HG02588 (cell line): ENCODE data around the gene PPP1R3F.

ENCODE experiments used
- ATAC-seq: cut with Tn5 transposase; IDR thresholded peaks from one replicate; pipeline ENCODE4 v1.9.1; 2021; ENCODE audit warnings: mild to moderate bottlenecking, moderate library complexity; ENCODE audit not compliant: unreplicated experiment

Gene PPP1R3F

DNA sequence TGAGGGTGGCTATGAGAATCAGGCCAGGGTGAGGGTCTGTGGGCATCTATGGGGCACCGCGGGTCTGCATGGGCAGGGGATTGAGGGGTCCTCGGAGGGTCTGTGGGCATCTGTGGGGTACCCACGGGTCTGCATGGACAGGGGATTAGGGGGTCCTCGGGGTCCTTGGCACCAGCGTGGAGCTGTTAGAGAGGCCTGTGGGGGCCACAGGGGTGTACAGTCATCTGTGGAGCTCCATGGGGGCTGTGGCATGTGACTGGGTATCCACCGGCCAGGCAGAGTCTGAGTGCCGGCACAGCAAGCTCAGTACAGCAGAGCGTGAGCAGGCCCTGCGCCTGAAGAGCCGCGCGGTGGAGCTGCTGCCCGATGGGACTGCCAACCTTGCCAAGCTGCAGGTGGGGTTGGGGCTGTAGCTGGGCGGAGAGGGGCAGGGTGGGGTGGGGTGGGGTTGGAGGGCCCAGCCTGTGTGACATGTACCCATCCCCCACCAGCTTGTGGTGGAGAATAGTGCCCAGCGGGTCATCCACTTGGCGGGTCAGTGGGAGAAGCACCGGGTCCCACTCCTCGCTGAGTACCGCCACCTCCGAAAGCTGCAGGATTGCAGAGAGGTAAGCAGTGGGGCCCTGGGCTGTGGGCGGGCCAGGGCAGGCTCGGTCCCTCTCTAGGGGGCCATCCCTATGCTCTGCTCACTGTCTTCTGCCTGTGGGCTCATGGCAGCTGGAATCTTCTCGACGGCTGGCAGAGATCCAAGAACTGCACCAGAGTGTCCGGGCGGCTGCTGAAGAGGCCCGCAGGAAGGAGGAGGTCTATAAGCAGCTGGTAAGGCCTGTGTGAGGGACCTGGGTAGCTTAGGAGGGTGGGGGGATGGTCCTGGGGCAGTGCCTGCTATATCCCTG is 21.4 kb upstream of the PPP1R3F start:
- ATAC-seq, result no peak

- no peak for ATAC-seq
Measured at GRCh38 chrX:49249071-49249470, 20.5 kb upstream of the PPP1R3F start.

GRCh38 chrX:49249616-49250015 is 20.0 kb upstream of the PPP1R3F start:
- ATAC-seq, result no peak

GRCh38 chrX:49250066-49250465 is 19.5 kb upstream of the PPP1R3F start:
- no peak for ATAC-seq

- no peak for ATAC-seq
Measured at GRCh38 chrX:49250578-49250977, 19.0 kb upstream of the PPP1R3F start.

DNA sequence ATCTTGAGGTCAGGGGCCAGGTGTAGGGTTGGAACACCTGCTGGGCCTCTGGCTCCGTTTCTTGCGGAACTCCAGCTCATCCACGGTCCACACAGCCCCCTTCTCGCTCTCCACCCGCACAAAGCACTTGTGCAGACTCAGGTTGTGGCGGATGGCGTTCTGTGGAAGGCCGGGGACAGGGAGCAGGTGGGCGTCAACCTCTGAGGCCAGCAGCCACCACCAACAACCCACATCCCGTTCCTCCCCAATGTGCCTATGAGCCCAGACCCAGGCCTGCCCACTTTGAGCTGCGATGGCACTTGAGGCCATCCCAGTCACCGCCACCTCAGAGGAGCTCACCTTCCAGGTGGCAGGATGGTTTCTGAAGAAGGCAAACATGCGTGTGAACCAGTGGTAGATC is 18.3 kb upstream of the PPP1R3F start:
- ATAC-seq, result no peak

GRCh38 chrX:49254639-49255038 is 15.0 kb upstream of the PPP1R3F start:
- ATAC-seq, result no peak

DNA sequence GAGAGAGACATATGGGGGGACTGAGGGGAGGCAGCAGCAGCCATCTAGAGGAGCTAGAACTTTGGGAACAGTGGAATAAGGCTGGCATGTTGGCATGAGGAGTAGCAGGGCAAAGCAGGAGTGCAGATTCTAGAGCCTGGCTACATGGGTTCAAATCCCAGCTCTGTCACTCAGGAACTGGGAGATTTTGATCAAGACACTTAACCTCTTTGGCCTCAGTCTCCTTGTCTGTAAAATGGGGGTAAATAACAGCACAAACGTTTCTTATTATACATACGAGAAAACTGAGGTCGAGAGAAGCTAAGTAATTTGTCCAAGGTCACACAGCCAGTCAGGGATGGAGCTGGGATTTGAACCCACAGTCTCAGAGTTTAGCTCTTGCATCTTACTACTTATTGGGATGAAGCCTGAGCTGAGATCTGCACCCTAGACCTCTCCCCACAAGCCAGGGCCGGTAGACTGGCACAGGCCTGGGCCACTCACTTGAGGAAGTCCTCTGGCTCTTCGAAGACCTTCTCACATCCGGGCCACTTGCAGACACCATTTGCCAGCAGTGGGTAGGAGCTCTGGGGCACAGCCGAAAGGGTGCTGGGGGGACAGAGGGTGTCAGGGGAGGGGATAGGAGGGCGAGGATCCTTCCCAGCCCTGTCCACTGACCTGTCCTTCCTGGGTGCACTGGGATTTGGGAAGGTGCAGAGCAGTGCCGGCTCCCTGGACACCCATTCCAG is 13.2 kb upstream of the PPP1R3F start:
- ATAC-seq, result no peak

DNA sequence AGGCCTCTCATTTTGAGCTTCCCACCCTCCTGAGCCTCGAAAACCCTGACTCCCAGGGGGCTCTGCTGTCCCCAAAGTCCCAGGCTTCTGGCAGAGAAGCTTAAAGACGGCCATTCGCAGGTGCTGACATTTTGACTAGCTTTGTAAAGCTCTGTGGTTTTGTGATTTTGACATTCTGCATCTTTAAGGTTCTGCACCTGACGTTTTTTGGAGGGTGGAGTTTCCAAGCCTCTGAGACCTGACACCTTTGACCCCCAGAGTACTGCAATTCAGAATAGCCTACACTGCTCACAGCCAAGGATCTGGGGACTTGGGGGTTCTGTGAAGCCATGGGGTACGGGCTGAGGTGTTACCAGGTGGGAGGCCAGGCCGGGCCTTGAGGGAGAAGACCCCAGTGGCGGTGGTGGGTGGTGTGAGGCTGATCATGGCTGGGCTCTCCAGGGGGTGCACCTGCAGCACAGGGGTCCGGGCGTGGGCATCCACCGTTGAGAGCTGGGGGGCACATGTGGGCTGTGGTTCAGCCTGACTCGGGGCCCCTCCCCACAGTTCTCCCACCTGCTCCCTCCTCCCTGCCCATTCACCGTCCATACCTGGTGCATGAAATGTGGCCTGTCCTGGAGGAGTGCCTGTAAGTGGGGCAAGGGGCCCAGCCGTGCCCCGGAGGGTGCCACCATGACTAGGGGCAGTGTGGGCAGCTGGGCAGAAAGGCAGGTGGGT is 12.4 kb upstream of the PPP1R3F start:
- ATAC-seq, result no peak

- no peak for ATAC-seq
Measured at GRCh38 chrX:49257846-49258748, 11.5 kb upstream of the PPP1R3F start.

DNA sequence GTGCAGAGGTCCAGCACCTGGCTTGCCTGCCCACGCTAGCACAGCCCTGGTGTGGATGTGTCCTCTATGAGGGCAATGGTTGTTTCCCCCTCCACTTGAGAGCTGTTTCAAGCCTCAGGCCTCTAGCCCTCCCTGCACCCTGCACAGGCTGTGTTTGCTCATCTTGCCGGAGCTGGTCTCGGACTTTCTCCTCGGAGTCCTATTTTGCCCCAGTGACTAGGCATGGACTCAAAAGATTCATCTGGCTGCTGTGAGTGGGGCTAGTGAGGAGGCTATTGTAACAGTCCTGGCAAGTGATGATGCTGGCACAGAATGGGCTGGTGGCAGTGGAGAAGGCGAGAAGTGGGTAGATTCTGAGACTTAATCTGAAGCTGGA is 10.9 kb upstream of the PPP1R3F start:
- no peak for ATAC-seq

DNA sequence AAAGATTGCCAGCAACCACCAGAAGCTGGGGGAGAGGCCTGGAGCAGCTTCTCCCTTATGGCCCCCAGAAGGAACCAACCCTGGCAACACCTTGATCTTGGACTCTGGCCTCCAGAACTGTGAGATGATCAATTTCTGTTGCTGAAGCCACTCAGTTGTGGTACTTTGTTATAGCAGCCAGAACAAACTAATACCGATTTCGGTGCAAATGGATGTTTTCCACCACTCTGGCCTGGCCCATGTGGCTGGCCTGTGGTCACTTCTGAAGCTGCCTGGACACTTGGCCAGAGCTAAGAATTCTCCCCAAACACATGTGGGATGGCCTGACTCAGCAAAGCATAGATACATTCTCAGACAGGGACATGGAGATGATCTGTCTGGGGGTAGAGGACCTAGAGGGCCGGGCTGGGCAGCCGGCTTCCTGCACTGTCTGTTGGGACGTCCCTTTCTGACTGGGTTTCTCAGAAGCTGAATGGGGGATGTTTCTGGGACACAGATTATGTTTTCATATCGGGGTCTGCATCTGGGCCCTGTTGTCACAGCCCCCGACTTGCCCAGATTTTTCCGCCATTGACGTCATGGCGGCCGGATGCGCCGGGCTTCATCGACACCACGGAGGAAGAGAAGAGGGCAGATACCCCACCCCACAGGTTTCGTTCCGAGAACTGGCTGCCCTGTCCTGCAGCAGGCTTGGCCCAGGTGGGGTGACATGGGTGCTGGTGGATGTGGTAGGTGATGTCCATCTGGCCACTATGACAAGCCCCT is 9.2 kb upstream of the PPP1R3F start:
- no peak for ATAC-seq

DNA sequence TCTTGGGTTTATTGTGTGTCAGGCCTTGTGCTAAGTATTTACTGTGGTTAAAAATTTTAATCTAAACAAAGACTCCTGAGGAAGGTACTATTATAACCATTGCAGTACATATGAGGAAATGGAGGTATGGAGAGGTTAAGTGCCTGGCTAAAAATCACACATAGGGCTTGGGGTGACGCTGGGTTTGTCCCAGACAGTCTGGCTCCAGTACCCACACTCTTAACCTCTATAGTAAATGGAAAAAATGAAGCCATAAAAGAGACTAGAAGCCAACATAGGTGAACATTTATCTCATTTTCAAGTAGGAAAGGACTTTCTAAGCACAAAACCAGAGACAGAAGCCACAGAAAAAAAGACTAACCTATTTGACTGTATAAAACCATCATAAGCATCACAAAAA is 7.0 kb upstream of the PPP1R3F start:
- ATAC-seq, result no peak

DNA sequence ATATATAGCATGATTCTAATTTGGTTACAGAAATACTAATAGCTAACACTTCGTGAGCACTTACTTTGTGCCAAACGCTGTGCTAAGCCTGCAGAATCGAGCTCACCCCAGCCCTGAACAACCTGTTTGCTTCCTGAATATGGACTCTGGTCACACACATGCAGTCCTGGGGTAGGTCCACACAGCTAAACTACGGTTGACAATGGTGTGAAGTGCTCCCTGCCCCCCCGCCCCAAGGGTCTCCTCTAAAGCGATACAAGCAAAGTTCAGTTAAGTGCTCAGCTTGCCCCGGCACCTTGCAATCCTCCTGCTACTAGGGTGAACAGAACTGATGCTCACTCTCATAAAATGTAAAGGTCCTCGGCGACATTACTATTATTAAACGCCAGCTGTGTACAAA is 6.0 kb upstream of the PPP1R3F start:
- ATAC-seq, result no peak

DNA sequence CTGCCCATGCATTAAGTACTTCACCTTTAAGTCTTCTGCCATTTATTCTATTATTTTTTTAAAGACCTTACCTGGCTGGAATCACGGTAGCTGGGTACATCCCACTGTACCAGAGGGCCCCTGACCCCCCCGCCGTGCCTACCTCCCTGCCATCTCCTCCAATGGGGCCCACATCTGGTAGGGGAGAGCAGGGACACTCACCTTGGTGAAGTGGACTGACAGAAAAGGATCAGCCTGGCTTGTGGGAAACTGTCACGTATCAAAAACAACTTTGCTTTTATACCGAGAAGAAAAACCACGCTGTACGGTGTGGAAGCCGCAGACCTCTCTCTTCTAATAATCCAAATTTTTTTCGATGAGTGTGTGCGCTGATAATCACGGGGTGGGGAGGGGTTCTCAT is 5.1 kb upstream of the PPP1R3F start, which contains the start of gene FOXP3:
FOXP3 (minus strand) TSS at position 251 of the 400 bp plus-strand sequence. CDS start 6,205 bp downstream, outside the sequence.
- no peak for ATAC-seq

- ATAC-seq, result no peak
Measured at GRCh38 chrX:49266523-49267445, 2.8 kb upstream of the PPP1R3F start.

DNA sequence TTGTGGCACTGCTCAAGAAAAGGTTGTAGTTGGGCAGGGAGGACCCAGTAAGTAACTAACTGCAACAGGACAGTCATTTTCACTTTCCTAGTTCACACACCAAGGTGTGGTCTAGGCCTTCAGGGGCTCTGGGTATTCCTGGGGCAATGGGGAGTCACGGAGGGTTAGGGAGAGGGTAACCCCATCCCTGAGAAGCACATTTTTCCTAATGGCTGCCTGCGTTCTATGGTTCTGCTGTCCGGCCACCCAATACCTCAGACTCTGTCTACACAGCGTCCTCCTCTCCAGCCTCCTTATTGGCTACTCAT is 937 bp upstream of the PPP1R3F start:
- ATAC-seq, result no peak

DNA sequence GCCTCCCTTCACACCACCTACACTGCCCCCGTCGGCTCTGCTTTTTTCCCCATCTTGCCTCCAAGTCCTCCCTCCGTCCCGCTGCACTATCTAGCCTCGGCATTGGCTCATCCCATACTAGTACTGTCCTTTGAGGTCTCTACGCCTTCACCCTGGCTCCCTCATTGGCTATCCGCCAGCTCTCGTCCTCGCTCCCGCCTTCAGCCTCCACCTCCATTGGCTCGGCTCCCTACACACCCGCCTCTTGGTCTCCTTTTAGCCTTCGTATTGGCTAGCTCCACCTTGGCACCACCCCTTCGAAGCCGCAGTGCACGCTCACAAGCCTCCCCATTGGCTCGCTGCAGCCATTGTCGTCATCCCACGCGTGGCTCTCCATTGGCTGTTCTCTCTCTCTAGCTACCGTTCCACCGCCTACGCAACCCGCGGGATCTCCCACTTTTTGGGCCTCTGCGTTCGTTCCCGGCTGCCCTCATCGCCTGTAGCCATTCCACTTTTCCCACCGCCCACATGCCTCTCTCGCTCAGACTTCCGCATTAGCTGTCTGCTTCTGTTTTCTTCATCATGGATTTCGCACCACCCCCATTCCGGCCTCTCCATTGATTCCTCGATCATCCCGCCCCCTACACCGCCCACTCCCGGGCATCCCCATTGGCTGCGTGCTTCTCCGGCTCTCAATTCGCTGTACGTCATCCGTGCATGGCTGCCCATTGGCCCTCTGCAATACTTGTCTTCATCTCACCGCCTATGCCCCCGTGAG is 405 bp upstream of the PPP1R3F start:
- ATAC-seq, result peak; percentile 78
